ENCODE measurements around the gene UBFD1. TPM values are rescaled to one million over a fixed set of nuclear protein-coding genes. Genes with fewer than 3 reads are reported as not detected.

The UBFD1 gene
- total RNA-seq, 1 donor = 137 TPM

DNA sequence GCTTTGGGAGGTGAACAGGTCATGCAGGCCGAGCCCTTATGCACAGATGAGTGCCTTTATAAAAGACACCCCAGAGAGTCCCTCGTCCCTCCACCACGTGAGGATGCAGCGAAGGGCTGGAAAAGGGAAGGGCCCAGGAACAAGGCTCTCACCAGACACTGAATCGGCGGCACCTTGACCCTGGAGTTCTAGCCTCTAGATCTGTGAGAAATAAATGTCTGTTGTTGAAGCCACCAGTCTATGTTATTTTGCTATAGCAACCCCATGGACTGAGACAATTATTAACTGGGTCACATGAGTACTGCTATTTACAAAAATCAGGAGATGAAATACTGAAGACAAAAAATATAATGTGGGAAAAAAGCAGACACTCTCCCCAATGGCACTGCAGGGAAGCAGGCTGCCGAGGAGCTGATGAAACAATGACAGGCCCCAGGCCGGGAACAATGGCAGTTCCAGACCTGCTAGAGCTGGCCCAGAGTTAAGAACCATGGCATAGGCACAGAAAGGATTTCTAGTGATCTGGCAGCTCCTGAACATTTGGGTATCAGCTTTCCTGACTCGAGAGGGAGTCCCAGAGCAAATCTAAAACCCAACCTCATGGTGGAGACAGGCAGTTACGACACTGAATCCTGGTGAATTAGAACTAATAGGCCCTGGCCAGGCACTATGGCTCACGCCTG, 29.4 kb upstream of the UBFD1 start:
- no peak overlapping the region for H3K4me3 ChIP-seq (ENCODE audit: low read depth, low read length)
- DNase-seq (ENCODE audit: low read depth) = no peak
- TF ChIP-seq CTCF (IDR thresholded peaks at IDR 0.05; ENCODE audit: insufficient read depth, low read depth, low read length) = no peak

- H3K4me3 ChIP-seq (ENCODE audit: low read depth, low read length) = no peak overlapping the region
- no peak for TF ChIP-seq CTCF (IDR thresholded peaks at IDR 0.05; ENCODE audit: insufficient read depth, low read depth, low read length)
Observed at GRCh38 chr16:23528644-23529310, 28.8 kb upstream of the UBFD1 start.

DNA sequence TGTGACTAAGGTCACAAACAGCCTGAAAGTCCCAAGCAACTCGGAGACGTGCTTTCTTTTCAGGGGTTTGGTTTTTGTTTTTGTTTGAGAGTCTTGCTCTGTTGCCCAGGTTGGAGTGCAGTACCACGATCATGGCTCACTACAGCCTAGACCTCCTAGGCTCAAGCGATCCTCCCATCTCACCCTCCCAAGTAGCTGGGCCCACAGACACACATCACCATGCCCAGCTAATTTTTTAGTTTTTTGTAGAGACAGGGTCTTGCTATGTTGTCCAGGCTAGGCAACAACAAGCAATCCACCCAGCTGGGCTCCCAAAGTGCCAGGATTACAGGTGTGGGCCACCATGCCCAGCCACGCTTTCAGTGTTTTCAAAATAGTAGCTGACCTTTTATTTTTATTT, 27.5 kb upstream of the UBFD1 start:
- no peak for DNase-seq (ENCODE audit: low read depth)
- no peak for TF ChIP-seq CTCF (IDR thresholded peaks at IDR 0.05; ENCODE audit: insufficient read depth, low read depth, low read length)
- no peak overlapping the region for H3K4me3 ChIP-seq (ENCODE audit: low read depth, low read length)

More at GRCh38 chr16:23528644-23529310, 28.8 kb upstream of the UBFD1 start:
- no peak for DNase-seq (ENCODE audit: low read depth)

GRCh38 chr16:23532448-23532847, 25.1 kb upstream of the UBFD1 start:
- TF ChIP-seq CTCF (IDR thresholded peaks at IDR 0.05; ENCODE audit: insufficient read depth, low read depth, low read length) = no peak
- H3K4me3 ChIP-seq (ENCODE audit: low read depth, low read length) = no peak overlapping the region
- no peak for DNase-seq (ENCODE audit: low read depth)

GRCh38 chr16:23534868-23535860, 22.4 kb upstream of the UBFD1 start:
- no peak overlapping the region for H3K4me3 ChIP-seq (ENCODE audit: low read depth, low read length)
- no peak for TF ChIP-seq CTCF (IDR thresholded peaks at IDR 0.05; ENCODE audit: insufficient read depth, low read depth, low read length)
- no peak for DNase-seq (ENCODE audit: low read depth)

GRCh38 chr16:23535901-23536300, 21.6 kb upstream of the UBFD1 start:
- no peak overlapping the region for H3K4me3 ChIP-seq (ENCODE audit: low read depth, low read length)
- DNase-seq (ENCODE audit: low read depth) = no peak
- TF ChIP-seq CTCF (IDR thresholded peaks at IDR 0.05; ENCODE audit: insufficient read depth, low read depth, low read length) = no peak
